VCaP (cell line): ENCODE results near the gene RNF31.

Source experiments
- H3K27ac ChIP-seq: fragments of 450-650 bp; 2 replicates; pipeline ENCODE4 v1.5.1; 2017
- CTCF ChIP-seq: fragments of 450-650 bp; conservative IDR thresholded peaks from 2 replicates; pipeline ENCODE4 v1.5.1; 2017; ENCODE audit warnings: mild to moderate bottlenecking, moderate library complexity

Gene RNF31

GRCh38 chr14:24141097-24141880 is 6.0 kb upstream of the RNF31 start, which contains the start of gene EMC9:
EMC9 (minus strand) TSS chr14:24141591; CDS start chr14:24141304, 287 bp downstream.
- peak within 1 kb of the TSS; percentile 90 for H3K27ac ChIP-seq
- peak; percentile 41 for TF ChIP-seq CTCF

DNA sequence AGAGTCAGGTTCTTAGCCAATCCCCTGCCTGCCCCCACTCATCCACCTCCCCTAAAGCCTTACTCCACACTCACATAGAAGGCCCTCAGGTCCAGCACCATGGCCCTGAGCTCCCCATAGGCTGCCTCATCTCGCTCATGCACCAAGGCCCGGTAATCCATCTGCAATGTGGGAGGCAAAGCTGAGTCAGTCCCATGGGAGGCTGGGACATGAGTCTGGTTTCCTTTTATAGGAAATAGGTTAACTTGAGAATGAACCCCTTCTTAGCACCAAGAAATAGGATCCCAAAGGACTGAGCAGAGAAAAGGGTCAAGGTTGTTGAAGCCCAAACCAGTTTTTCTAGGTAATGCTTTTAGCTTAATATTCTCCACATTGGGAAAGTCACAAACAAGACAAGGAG is 3.8 kb upstream of the RNF31 start:
- TF ChIP-seq CTCF: no peak
- H3K27ac ChIP-seq: peak overlapping the region; percentile 90; the same call in 1 of the 2 replicates

DNA sequence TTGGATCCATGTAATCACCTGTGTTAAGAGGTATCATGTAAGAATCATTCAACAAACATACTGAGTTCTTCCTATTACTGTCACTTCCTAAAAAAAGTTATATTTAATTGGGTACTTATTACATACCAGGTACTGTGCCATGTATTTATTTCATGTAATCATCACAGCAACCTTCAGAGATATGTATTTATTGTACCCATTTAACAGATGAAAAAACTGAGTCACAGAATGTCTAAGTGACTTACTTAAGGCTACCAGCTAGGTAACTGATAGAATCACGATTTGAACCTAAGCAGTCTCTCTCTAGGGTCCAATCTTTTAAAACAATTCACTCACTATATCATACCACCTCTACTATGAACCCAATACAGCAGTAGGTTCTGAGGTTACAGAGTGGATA is 2.8 kb upstream of the RNF31 start:
- no peak for TF ChIP-seq CTCF
- H3K27ac ChIP-seq: no peak overlapping the region; the same call in 1 of the 2 replicates

GRCh38 chr14:24145219-24145618 is 2.1 kb upstream of the RNF31 start:
- no peak for TF ChIP-seq CTCF
- peak overlapping the region; percentile 83 for H3K27ac ChIP-seq

DNA sequence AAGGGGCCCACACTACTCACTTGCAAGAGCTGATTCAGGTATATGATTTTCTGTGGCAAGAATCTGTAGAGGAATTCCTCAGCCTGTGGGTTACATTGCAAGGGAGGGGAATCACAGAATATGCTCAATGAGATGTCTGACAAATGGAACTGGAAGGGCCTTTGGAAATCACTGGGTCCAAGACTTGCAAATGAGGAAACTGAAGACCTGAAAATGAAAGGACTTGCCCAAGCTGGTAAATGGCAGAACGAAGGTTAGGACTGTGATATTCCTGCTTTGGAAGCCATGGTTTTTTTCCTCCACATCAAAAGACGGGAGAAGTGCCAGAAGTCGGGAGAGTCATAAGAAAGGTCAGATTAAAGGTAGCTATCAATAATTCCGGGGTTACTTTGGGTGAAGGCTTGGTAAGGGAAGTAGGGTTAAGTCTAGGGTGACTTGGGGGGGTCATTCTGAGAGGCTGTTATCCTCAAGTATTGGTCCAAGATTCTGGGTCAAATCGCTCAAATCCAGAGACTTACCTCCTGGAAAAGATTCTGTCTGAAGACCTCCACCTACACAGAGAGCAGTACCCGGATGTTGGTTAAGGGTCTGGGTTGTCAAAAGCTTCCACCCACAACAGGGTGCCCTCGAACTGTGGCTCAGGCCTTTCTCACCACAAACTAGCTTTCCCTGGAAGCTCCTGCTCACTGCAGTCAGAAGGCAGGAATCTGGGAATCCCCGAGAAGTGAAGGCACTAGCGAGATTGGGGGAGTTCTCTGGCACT is 1.4 kb upstream of the RNF31 start:
- TF ChIP-seq CTCF: no peak
- peak overlapping the region; percentile 83 for H3K27ac ChIP-seq

DNA sequence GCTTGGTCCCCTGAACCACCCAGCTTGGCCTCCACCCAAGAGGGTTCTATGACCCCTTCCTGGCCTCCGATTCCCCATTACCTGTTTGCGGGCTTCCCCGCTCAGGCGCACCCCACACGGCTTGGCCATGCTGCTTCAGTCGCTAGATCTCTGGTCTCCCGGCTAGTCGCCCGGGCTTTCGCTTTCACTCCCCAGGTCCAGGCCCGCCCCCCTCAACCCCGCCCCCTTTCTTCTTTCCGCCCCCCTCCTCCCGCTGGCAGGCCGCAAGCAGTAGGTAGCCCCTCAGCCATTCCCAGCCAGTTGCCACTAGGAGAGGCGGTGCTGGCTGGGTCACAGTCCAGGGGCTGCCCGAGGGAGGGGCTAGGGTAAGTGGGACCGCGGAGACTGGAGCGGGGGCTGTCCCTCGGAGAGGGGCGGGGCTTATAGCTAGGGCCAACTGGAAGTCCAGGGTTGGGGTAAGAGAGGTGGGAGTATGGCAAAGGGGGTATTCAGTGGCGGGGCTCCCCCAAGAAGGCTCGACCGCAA is 783 bp upstream of the RNF31 start, which contains the start of gene PSME2:
Gene PSME2 (minus strand): TSS at position 158 of the 525 bp plus-strand sequence. CDS start 29 bp downstream, at position 129.
- no peak for TF ChIP-seq CTCF
- peak within 1 kb of the TSS; percentile 83 for H3K27ac ChIP-seq
